ENCODE measurements around the gene PLPP4.

Gene PLPP4

GRCh38 chr10:120583424-120584108, 126.5 kb downstream of the PLPP4 start:
- Histone ChIP-seq H3K36me3 (replicated peaks; ENCODE audit: low read depth, low read length) (no peaks in the 10 kb centered on the region), H4K20me1 (ENCODE audit: insufficient read depth, low read length) (no peaks in the 10 kb centered on the region), H2AFZ (ENCODE audit: low read depth, low read length) (no peak overlapping the region), H3K9ac (ENCODE audit: low read length) (no peak overlapping the region), H3K9me3 (ENCODE audit: insufficient read depth, low read length) (no peaks in the 10 kb centered on the region), H3K4me1 (ENCODE audit: low read length) (no peaks in the 10 kb centered on the region), H3K27me3 (ENCODE audit: low read depth, low read length) (no peaks in the 10 kb centered on the region), H3K4me3 (ENCODE audit: low read length) (no peak overlapping the region), H3K79me2 (ENCODE audit: low read length) (no peaks in the 10 kb centered on the region), H3K27ac (ENCODE audit: low read length) (no peak overlapping the region), H3K4me2 (ENCODE audit: low read length) (no peak overlapping the region)
- TF ChIP-seq CTCF (IDR thresholded peaks at IDR 0.05; ENCODE audit: low read depth, low read length) (no peak), EZH2phosphoT487 (IDR thresholded peaks at IDR 0.05; ENCODE audit: low read depth) (no peak)

- Histone ChIP-seq H2AFZ (ENCODE audit: low read depth, low read length) (no peak overlapping the region), H3K4me2 (ENCODE audit: low read length) (no peak overlapping the region), H3K27ac (ENCODE audit: low read length) (no peak overlapping the region), H3K27me3 (ENCODE audit: low read depth, low read length) (no peaks in the 10 kb centered on the region), H3K4me1 (ENCODE audit: low read length) (no peaks in the 10 kb centered on the region), H4K20me1 (ENCODE audit: insufficient read depth, low read length) (no peaks in the 10 kb centered on the region), H3K4me3 (ENCODE audit: low read length) (no peak overlapping the region), H3K9me3 (ENCODE audit: insufficient read depth, low read length) (no peaks in the 10 kb centered on the region), H3K79me2 (ENCODE audit: low read length) (no peaks in the 10 kb centered on the region), H3K9ac (ENCODE audit: low read length) (no peak overlapping the region), H3K36me3 (replicated peaks; ENCODE audit: low read depth, low read length) (no peaks in the 10 kb centered on the region)
- TF ChIP-seq CTCF (IDR thresholded peaks at IDR 0.05; ENCODE audit: low read depth, low read length) (no peak), EZH2phosphoT487 (IDR thresholded peaks at IDR 0.05; ENCODE audit: low read depth) (no peak)
Observed at GRCh38 chr10:120584786-120585185, 127.8 kb downstream of the PLPP4 start.

GRCh38 chr10:120586471-120586872, 129.4 kb downstream of the PLPP4 start:
- no peak overlapping the region for H2AFZ ChIP-seq (ENCODE audit: low read depth, low read length)
- no peaks in the 10 kb centered on the region for H3K36me3 ChIP-seq (replicated peaks; ENCODE audit: low read depth, low read length)
- no peaks in the 10 kb centered on the region for H4K20me1 ChIP-seq (ENCODE audit: insufficient read depth, low read length)
- no peaks in the 10 kb centered on the region for H3K79me2 ChIP-seq (ENCODE audit: low read length)
- no peaks in the 10 kb centered on the region for H3K9me3 ChIP-seq (ENCODE audit: insufficient read depth, low read length)
- H3K9ac ChIP-seq (ENCODE audit: low read length): no peak overlapping the region
- no peak overlapping the region for H3K4me3 ChIP-seq (ENCODE audit: low read length)
- H3K27ac ChIP-seq (ENCODE audit: low read length): no peak overlapping the region
- TF ChIP-seq CTCF (IDR thresholded peaks at IDR 0.05; ENCODE audit: low read depth, low read length) (no peak), EZH2phosphoT487 (IDR thresholded peaks at IDR 0.05; ENCODE audit: low read depth) (no peak)
- H3K4me1 ChIP-seq (ENCODE audit: low read length): no peaks in the 10 kb centered on the region
- no peaks in the 10 kb centered on the region for H3K27me3 ChIP-seq (ENCODE audit: low read depth, low read length)
- H3K4me2 ChIP-seq (ENCODE audit: low read length): no peak overlapping the region

GRCh38 chr10:120587061-120587460, 130.0 kb downstream of the PLPP4 start:
- no peaks in the 10 kb centered on the region for H3K27me3 ChIP-seq (ENCODE audit: low read depth, low read length)
- H4K20me1 ChIP-seq (ENCODE audit: insufficient read depth, low read length): no peaks in the 10 kb centered on the region
- no peaks in the 10 kb centered on the region for H3K9me3 ChIP-seq (ENCODE audit: insufficient read depth, low read length)
- no peak overlapping the region for H3K4me2 ChIP-seq (ENCODE audit: low read length)
- H3K27ac ChIP-seq (ENCODE audit: low read length): no peak overlapping the region
- H3K4me3 ChIP-seq (ENCODE audit: low read length): no peak overlapping the region
- H3K9ac ChIP-seq (ENCODE audit: low read length): no peak overlapping the region
- no peak overlapping the region for H2AFZ ChIP-seq (ENCODE audit: low read depth, low read length)
- no peaks in the 10 kb centered on the region for H3K4me1 ChIP-seq (ENCODE audit: low read length)
- no peaks in the 10 kb centered on the region for H3K36me3 ChIP-seq (replicated peaks; ENCODE audit: low read depth, low read length)
- TF ChIP-seq EZH2phosphoT487 (IDR thresholded peaks at IDR 0.05; ENCODE audit: low read depth): no peak
- no peak for TF ChIP-seq CTCF (IDR thresholded peaks at IDR 0.05; ENCODE audit: low read depth, low read length)
- H3K79me2 ChIP-seq (ENCODE audit: low read length): no peaks in the 10 kb centered on the region

Measured in OCI-LY3 (cell line).